ENCODE data around the gene TUBA4A. TPM values are rescaled to one million over a fixed set of nuclear protein-coding genes. Genes with fewer than 3 reads are reported as not detected.

The TUBA4A gene
- total and polyA plus RNA-seq, 2 experiments from 2014 or later: 44.3 to 77.7 TPM

DNA sequence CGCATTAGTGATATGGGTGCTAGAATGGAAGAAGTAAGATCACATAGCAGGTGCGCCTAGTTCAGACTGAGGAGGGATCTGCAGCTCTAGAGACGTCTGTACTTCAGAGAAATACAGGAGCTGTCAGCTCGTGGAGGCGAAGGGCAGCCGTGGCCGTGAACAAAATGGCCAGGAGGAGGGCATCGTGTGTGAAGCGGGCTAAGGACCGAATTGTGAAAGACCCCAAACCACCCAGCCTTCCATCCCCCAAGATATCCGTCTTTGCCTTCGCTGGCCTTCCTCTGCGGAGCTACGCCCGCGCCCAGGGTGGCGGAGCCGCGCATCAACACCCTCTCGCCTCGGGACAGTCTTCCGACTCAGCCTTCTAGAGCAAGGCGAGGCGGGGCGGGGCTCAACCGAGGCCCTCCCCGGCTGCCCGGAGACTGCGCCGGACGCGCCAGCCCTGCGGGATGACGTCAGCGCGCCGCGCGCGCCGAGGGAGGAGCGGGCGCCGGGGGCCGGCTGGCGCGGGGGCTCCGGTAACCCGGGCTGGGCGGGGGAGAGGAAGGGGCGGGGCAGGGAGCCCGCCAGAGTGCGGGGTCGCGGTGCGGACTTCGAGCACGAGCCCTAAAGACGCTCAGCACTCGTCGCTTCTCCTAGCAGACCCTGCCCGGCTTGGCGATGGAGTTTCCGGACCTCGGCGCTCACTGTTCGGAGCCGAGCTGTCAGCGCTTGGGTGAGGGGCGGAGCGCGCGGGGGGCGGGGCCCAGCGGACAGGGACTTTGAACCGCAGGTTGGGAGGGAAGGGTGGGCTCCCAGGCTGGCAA, 47.2 kb downstream of the TUBA4A start, which contains the start of gene ZFAND2B (continued):
- TF ChIP-seq, protein P1, sequence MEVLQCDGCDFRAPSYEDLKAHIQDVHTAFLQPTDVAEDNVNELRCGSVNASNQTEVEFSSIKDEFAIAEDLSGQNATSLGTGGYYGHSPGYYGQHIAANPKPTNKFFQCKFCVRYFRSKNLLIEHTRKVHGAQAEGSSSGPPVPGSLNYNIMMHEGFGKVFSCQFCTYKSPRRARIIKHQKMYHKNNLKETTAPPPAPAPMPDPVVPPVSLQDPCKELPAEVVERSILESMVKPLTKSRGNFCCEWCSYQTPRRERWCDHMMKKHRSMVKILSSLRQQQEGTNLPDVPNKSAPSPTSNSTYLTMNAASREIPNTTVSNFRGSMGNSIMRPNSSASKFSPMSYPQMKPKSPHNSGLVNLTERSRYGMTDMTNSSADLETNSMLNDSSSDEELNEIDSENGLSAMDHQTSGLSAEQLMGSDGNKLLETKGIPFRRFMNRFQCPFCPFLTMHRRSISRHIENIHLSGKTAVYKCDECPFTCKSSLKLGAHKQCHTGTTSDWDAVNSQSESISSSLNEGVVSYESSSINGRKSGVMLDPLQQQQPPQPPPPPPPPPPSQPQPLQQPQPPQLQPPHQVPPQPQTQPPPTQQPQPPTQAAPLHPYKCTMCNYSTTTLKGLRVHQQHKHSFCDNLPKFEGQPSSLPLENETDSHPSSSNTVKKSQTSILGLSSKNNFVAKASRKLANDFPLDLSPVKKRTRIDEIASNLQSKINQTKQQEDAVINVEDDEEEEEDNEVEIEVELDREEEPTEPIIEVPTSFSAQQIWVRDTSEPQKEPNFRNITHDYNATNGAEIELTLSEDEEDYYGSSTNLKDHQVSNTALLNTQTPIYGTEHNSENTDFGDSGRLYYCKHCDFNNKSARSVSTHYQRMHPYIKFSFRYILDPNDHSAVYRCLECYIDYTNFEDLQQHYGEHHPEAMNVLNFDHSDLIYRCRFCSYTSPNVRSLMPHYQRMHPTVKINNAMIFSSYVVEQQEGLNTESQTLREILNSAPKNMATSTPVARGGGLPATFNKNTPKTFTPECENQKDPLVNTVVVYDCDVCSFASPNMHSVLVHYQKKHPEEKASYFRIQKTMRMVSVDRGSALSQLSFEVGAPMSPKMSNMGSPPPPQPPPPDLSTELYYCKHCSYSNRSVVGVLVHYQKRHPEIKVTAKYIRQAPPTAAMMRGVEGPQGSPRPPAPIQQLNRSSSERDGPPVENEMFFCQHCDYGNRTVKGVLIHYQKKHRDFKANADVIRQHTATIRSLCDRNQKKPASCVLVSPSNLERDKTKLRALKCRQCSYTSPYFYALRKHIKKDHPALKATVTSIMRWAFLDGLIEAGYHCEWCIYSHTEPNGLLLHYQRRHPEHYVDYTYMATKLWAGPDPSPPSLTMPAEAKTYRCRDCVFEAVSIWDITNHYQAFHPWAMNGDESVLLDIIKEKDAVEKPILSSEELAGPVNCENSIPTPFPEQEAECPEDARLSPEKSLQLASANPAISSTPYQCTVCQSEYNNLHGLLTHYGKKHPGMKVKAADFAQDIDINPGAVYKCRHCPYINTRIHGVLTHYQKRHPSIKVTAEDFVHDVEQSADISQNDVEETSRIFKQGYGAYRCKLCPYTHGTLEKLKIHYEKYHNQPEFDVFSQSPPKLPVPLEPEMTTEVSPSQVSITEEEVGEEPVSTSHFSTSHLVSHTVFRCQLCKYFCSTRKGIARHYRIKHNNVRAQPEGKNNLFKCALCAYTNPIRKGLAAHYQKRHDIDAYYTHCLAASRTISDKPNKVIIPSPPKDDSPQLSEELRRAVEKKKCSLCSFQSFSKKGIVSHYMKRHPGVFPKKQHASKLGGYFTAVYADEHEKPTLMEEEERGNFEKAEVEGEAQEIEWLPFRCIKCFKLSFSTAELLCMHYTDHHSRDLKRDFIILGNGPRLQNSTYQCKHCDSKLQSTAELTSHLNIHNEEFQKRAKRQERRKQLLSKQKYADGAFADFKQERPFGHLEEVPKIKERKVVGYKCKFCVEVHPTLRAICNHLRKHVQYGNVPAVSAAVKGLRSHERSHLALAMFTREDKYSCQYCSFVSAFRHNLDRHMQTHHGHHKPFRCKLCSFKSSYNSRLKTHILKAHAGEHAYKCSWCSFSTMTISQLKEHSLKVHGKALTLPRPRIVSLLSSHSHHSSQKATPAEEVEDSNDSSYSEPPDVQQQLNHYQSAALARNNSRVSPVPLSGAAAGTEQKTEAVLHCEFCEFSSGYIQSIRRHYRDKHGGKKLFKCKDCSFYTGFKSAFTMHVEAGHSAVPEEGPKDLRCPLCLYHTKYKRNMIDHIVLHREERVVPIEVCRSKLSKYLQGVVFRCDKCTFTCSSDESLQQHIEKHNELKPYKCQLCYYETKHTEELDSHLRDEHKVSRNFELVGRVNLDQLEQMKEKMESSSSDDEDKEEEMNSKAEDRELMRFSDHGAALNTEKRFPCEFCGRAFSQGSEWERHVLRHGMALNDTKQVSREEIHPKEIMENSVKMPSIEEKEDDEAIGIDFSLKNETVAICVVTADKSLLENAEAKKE (CRISPR knock-in tag; IDR thresholded peaks at IDR 0.05): no peak
- TF ChIP-seq, protein P2, sequence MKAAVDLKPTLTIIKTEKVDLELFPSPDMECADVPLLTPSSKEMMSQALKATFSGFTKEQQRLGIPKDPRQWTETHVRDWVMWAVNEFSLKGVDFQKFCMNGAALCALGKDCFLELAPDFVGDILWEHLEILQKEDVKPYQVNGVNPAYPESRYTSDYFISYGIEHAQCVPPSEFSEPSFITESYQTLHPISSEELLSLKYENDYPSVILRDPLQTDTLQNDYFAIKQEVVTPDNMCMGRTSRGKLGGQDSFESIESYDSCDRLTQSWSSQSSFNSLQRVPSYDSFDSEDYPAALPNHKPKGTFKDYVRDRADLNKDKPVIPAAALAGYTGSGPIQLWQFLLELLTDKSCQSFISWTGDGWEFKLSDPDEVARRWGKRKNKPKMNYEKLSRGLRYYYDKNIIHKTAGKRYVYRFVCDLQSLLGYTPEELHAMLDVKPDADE (IDR thresholded peaks at IDR 0.05): peak; percentile 47; the same call in 1 of the 2 replicates
- TF ChIP-seq STAT1 (IDR thresholded peaks at IDR 0.05; ENCODE audit: unreplicated experiment): no peak
- TF ChIP-seq EZH2 (IDR thresholded peaks at IDR 0.05; ENCODE audit: low read depth, unreplicated experiment): no peak
- TF ChIP-seq CREB1 (CRISPR knock-in tag; IDR thresholded peaks at IDR 0.05; ENCODE audit: low read depth): peak; percentile 92

DNA sequence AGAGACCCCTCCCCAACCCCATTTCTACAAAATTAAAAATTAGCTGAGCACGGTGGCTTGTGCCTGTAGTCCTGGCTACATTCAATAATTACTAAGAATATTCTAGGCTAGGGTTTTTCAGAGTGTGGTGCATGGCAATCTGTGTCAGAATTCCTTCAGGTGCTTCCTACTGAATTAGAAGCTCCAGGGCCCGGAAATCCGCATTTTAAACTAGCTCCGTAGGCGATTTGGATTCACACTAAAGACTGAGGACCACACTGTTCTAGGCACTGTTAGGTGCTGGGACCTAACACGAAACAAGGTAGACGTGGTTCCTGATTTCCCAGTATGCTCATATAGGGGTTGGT, 47.8 kb downstream of the TUBA4A start:
- H3K27me3 Mint-ChIP-seq (ENCODE audit: insufficient read depth, low read depth, poor library complexity): peaks cover 10% of the 10 kb centered on the region
- H3K4me3 Mint-ChIP-seq: peak overlapping the region; percentile 88
- Histone ChIP-seq H3K9me2 (ENCODE audit: insufficient read depth) (no peaks in the 10 kb centered on the region), H3K79me2 (replicated peaks; ENCODE audit: insufficient read depth) (no peaks in the 10 kb centered on the region), H2AFZ (peak overlapping the region; percentile 98), H3F3A (replicated peaks; ENCODE audit: low read depth) (peaks cover 15% of the 10 kb centered on the region; the same call in 1 of the 2 replicates), H3K27me3 (ENCODE audit: insufficient read depth) (no peaks in the 10 kb centered on the region), H3K27ac (ENCODE audit: low read depth) (0 out of 2 replicates have a peak overlapping the region, but pooled peaks have one; percentile 74), H3K36me3 (ENCODE audit: insufficient read depth) (no peaks in the 10 kb centered on the region; the same call in 1 of the 2 replicates), H4K20me1 (replicated peaks; ENCODE audit: insufficient read depth) (no peaks in the 10 kb centered on the region; the same call in 1 of the 2 replicates), H3K4me2 (peak overlapping the region; percentile 96), H3K4me1 (ENCODE audit: insufficient read depth) (peaks cover 15% of the 10 kb centered on the region), H3K4me3 (peak overlapping the region; percentile 84)
- peaks cover 13% of the 10 kb centered on the region; the same call in 2 of the 3 replicates for H3K4me1 Mint-ChIP-seq
- H3K27ac Mint-ChIP-seq: peak overlapping the region; percentile 87
- peaks cover 6% of the 10 kb centered on the region; the same call in 2 of the 3 replicates for H3K9me3 Mint-ChIP-seq
- H3K36me3 Mint-ChIP-seq (ENCODE audit: low read depth): peaks cover 21% of the 10 kb centered on the region
- ATAC-seq: no peak
- peak; percentile 15 for DNase-seq (ENCODE audit: low spot score)
- TF ChIP-seq STAT1 (IDR thresholded peaks at IDR 0.05; ENCODE audit: unreplicated experiment) (no peak), ZNF331 (CRISPR knock-in tag; IDR thresholded peaks at IDR 0.05; ENCODE audit: low read depth) (no peak)
- TF ChIP-seq, protein P3, sequence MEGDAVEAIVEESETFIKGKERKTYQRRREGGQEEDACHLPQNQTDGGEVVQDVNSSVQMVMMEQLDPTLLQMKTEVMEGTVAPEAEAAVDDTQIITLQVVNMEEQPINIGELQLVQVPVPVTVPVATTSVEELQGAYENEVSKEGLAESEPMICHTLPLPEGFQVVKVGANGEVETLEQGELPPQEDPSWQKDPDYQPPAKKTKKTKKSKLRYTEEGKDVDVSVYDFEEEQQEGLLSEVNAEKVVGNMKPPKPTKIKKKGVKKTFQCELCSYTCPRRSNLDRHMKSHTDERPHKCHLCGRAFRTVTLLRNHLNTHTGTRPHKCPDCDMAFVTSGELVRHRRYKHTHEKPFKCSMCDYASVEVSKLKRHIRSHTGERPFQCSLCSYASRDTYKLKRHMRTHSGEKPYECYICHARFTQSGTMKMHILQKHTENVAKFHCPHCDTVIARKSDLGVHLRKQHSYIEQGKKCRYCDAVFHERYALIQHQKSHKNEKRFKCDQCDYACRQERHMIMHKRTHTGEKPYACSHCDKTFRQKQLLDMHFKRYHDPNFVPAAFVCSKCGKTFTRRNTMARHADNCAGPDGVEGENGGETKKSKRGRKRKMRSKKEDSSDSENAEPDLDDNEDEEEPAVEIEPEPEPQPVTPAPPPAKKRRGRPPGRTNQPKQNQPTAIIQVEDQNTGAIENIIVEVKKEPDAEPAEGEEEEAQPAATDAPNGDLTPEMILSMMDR (conservative IDR thresholded peaks at IDR 0.05; ENCODE audit: low read depth in 2 of 2): no peak
- TF ChIP-seq, protein P2 (IDR thresholded peaks at IDR 0.05): no peak
